PC-3 (cell line): ENCODE results near the gene AVEN. TPM values are rescaled to one million over a fixed set of nuclear protein-coding genes. Genes with fewer than 3 reads are reported as not detected.

ENCODE experiments used
- ATAC-seq: fragments of 200-7000 bp; cut with Tn5 transposase; 2 replicates; pipeline ENCODE4 v1.9.1; 2020; ENCODE audit warnings: mild to moderate bottlenecking, moderate library complexity
- BruUV-seq: library from RNA; stranded (reverse); fragments of 400-500 nt; replicated peaks from 2 replicates; lab custom pipeline; 2021; lab: Mats Ljungman, UMichigan
- CTCF ChIA-PET: fragments of 300-600 bp; sonication (Branson Sonifier 250); formaldehyde crosslinking; loops from one replicate; lab custom pipeline; 2022; ENCODE audit warnings: antibody characterized with exemption; lab: Charles Lee
- POLR2A ChIA-PET: fragments of 300-600 bp; sonication (Branson Sonifier 250); formaldehyde crosslinking; loops from one replicate; lab custom pipeline; 2022; ENCODE audit warnings: antibody characterized with exemption; ENCODE audit not compliant: unreplicated experiment; lab: Charles Lee
- DNase-seq: peaks from one replicate; pipeline ENCODE4 v3.0.0-alpha.2; 2015
- H2AFZ ChIP-seq: fragments of 300-600 bp; sonication (generic); 2 replicates; pipeline ENCODE4 v1.6.0; 2016; ENCODE audit warnings: antibody characterized with exemption, low read length
- H3F3A ChIP-seq: fragments of 300-600 bp; sonication (generic); one replicate; pipeline ENCODE4 v1.6.0; 2017; ENCODE audit warnings: antibody characterized with exemption, low read length, control low read depth, mild to moderate bottlenecking; ENCODE audit not compliant: unreplicated experiment
- H3K27ac ChIP-seq: fragments of 300-600 bp; sonication (generic); 2 replicates; pipeline ENCODE4 v1.5.1; 2016; ENCODE audit warnings: mild to moderate bottlenecking, low read length
- H3K27me3 ChIP-seq: fragments of 300-600 bp; sonication (generic); 2 replicates; pipeline ENCODE4 v1.6.1; 2016; ENCODE audit warnings: low read length, mixed read lengths
- H3K36me3 ChIP-seq: fragments of 300-600 bp; sonication (generic); 2 replicates; pipeline ENCODE4 v1.6.1; 2016; ENCODE audit warnings: low read depth, mixed run types, low read length, mixed read lengths
- H3K4me1 ChIP-seq: fragments of 300-600 bp; sonication (generic); 2 replicates; pipeline ENCODE4 v1.5.1; 2016; ENCODE audit warnings: low read length; ENCODE audit not compliant: insufficient read depth
- H3K4me2 ChIP-seq: fragments of 300-600 bp; sonication (generic); 2 replicates; pipeline ENCODE4 v1.6.0; 2016; ENCODE audit warnings: low read length
- H3K4me3 ChIP-seq: fragments of 300-600 bp; sonication (generic); 2 replicates; pipeline ENCODE4 v1.5.1; 2016; ENCODE audit warnings: mild to moderate bottlenecking, low read length, mixed read lengths
- H3K79me2 ChIP-seq: fragments of 300-600 bp; sonication (generic); 2 replicates; pipeline ENCODE4 v1.6.1; 2017; ENCODE audit warnings: low read length, mixed read lengths
- H3K9ac ChIP-seq: fragments of 300-600 bp; sonication (generic); 2 replicates; pipeline ENCODE4 v1.6.0; 2016; ENCODE audit warnings: mild to moderate bottlenecking, low read length
- H3K9me2 ChIP-seq: fragments of 300-600 bp; sonication (generic); replicated peaks from 2 replicates; pipeline ENCODE4 v1.6.1; 2016; ENCODE audit warnings: mixed run types, low read length, mixed read lengths
- H3K9me3 ChIP-seq: fragments of 300-600 bp; sonication (generic); 2 replicates; pipeline ENCODE4 v1.6.1; 2016; ENCODE audit warnings: low read length, mixed read lengths
- H4K20me1 ChIP-seq: fragments of 300-600 bp; sonication (generic); 2 replicates; pipeline ENCODE4 v1.6.1; 2016; ENCODE audit warnings: low read length, mixed read lengths
- CTCF ChIP-seq: fragments of 300-600 bp; sonication (generic); conservative IDR thresholded peaks from 2 replicates; pipeline ENCODE4 v1.5.1; 2017; ENCODE audit warnings: antibody characterized with exemption, low read depth, mild to moderate bottlenecking, low read length
- EZH2 ChIP-seq: fragments of 300-600 bp; sonication (generic); IDR thresholded peaks from one replicate; pipeline ENCODE4 v1.6.1; 2017; ENCODE audit warnings: antibody characterized with exemption, mild to moderate bottlenecking, low read length; ENCODE audit not compliant: unreplicated experiment
- EZH2phosphoT487 ChIP-seq: fragments of 300-600 bp; sonication (generic); IDR thresholded peaks from 2 replicates; pipeline ENCODE4 v1.6.1; 2018; ENCODE audit warnings: mild to moderate bottlenecking, antibody characterized with exemption, low read length, borderline replicate concordance
- intact Hi-C: fragments of 100-400 bp; cut with micrococcal nuclease; formaldehyde crosslinking; loops from 2 replicates; pipeline ENCODE4 v1.9.0; 2023
- total RNA-seq: library from RNA; depleted of rRNA; stranded (reverse); fragments of >200 nt; gene quantifications from 2 replicates; pipeline ENCODE4 v1.2.3, GENCODE V29; 2014

AVEN gene
- total RNA-seq, 1 experiment from 2014 or later: 10.5 TPM

- no peaks in the 10 kb centered on the region for H3K9me2 ChIP-seq
- no peaks in the 10 kb centered on the region for H4K20me1 ChIP-seq
- H3K27ac ChIP-seq: no peak overlapping the region
- no peak overlapping the region for H2AFZ ChIP-seq
- no peaks in the 10 kb centered on the region for H3K79me2 ChIP-seq
- no peaks in the 10 kb centered on the region for H3F3A ChIP-seq
- no TSS peak for BruUV-seq
- ChIA-PET POLR2A (no interaction called here), CTCF (no interaction called here)
- no peaks in the 10 kb centered on the region for H3K27me3 ChIP-seq
- DNase-seq (no peak), ATAC-seq (no peak)
- TF ChIP-seq EZH2: no peak
- TF ChIP-seq CTCF: no peak
- no peak for TF ChIP-seq EZH2phosphoT487
- peaks cover 18% of the 10 kb centered on the region for H3K4me1 ChIP-seq
- no peak overlapping the region for H3K9ac ChIP-seq
- H3K4me3 ChIP-seq: no peak overlapping the region
- no peaks in the 10 kb centered on the region for H3K36me3 ChIP-seq
- intact Hi-C loops: no loop called here
- H3K4me2 ChIP-seq: no peak overlapping the region
- no peaks in the 10 kb centered on the region for H3K9me3 ChIP-seq
Observed at GRCh38 chr15:33851079-33851478, 187.9 kb downstream of the AVEN start.

GRCh38 chr15:33848011-33848410 lies 191.0 kb downstream of the AVEN start:
- ChIA-PET POLR2A (no interaction called here), CTCF (no interaction called here)
- TF ChIP-seq EZH2phosphoT487 (no peak), EZH2 (no peak), CTCF (no peak)
- H3K4me3 ChIP-seq: no peak overlapping the region
- intact Hi-C loops: no loop called here
- H3K9ac ChIP-seq: no peak overlapping the region
- no peaks in the 10 kb centered on the region for H3F3A ChIP-seq
- H3K27ac ChIP-seq: no peak overlapping the region
- H3K36me3 ChIP-seq: no peaks in the 10 kb centered on the region
- no peaks in the 10 kb centered on the region for H3K27me3 ChIP-seq
- no peaks in the 10 kb centered on the region for H3K9me2 ChIP-seq
- H3K79me2 ChIP-seq: no peaks in the 10 kb centered on the region
- ATAC-seq: no peak
- BruUV-seq: no TSS peak
- H3K9me3 ChIP-seq: no peaks in the 10 kb centered on the region
- no peak for DNase-seq
- H4K20me1 ChIP-seq: no peaks in the 10 kb centered on the region
- peaks cover 25% of the 10 kb centered on the region for H3K4me1 ChIP-seq
- H3K4me2 ChIP-seq: no peak overlapping the region
- no peak overlapping the region for H2AFZ ChIP-seq

GRCh38 chr15:33846862-33847261 lies 192.1 kb downstream of the AVEN start:
- Histone ChIP-seq H3K9me2 (no peaks in the 10 kb centered on the region), H4K20me1 (no peaks in the 10 kb centered on the region), H3K79me2 (no peaks in the 10 kb centered on the region), H3K27ac (no peak overlapping the region), H3K4me3 (no peak overlapping the region), H3K9me3 (no peaks in the 10 kb centered on the region), H3F3A (no peaks in the 10 kb centered on the region), H3K27me3 (no peaks in the 10 kb centered on the region), H2AFZ (no peak overlapping the region), H3K9ac (no peak overlapping the region), H3K4me2 (no peak overlapping the region), H3K4me1 (peaks cover 14% of the 10 kb centered on the region), H3K36me3 (no peaks in the 10 kb centered on the region)
- POLR2A ChIA-PET: no interaction called here
- ATAC-seq (no peak), DNase-seq (no peak)
- intact Hi-C loops: no loop called here
- CTCF ChIA-PET: no interaction called here
- TF ChIP-seq EZH2phosphoT487 (no peak), CTCF (no peak), EZH2 (no peak)
- BruUV-seq: TSS peak; percentile 12
